ENCODE results near the gene CAMK4.

DNA sequence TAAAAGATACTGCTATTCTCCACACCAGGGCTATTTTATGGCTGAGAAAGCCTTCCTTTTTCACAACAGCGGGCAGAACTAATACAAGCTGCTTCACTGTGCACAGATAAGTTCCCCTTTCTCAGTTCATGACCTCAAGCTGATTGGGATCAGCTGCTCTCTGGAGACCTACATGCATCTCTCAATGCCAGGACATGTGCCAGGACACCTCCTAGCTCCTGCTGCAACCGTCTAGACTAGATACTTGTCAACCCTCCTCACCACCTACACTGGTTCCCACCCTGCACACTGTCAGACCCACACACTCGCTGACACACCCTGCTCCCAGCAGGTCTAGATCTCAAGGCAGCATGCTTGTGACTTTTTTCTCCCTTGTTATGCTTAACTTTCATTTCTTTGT, 248.4 kb downstream of the CAMK4 start:
- TF ChIP-seq, protein P1, sequence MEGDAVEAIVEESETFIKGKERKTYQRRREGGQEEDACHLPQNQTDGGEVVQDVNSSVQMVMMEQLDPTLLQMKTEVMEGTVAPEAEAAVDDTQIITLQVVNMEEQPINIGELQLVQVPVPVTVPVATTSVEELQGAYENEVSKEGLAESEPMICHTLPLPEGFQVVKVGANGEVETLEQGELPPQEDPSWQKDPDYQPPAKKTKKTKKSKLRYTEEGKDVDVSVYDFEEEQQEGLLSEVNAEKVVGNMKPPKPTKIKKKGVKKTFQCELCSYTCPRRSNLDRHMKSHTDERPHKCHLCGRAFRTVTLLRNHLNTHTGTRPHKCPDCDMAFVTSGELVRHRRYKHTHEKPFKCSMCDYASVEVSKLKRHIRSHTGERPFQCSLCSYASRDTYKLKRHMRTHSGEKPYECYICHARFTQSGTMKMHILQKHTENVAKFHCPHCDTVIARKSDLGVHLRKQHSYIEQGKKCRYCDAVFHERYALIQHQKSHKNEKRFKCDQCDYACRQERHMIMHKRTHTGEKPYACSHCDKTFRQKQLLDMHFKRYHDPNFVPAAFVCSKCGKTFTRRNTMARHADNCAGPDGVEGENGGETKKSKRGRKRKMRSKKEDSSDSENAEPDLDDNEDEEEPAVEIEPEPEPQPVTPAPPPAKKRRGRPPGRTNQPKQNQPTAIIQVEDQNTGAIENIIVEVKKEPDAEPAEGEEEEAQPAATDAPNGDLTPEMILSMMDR (optimal IDR thresholded peaks at IDR 0.05 in 1 of 3, IDR thresholded peaks at IDR 0.05 in 1 of 3, conservative IDR thresholded peaks at IDR 0.05 in 1 of 3; ENCODE audit: extremely low read depth in 1 of 3, insufficient read depth in 2 of 3, low read length in 3 of 3): no peak
- TF ChIP-seq EZH2 (IDR thresholded peaks at IDR 0.05; ENCODE audit: low read length): no peak

Data from keratinocyte (primary cell).